ENCODE data around the gene HRCT1. TPM values are rescaled to one million over a fixed set of nuclear protein-coding genes. Genes with fewer than 3 reads are reported as not detected.

The HRCT1 gene
- total RNA-seq, 1 experiment from 2014 or later: not detected

GRCh38 chr9:35942286-35942685 lies 36.3 kb downstream of the HRCT1 start:
- H2AFZ ChIP-seq (ENCODE audit: low read length): no peak overlapping the region
- peaks cover 0 to 5% (median 2%) of the 10 kb centered on the region in 3 experiments; a peak in 3 of 7 replicates for H3K36me3 Mint-ChIP-seq (ENCODE audit: insufficient read depth in 1 of 3, low read depth in 3 of 3)
- no peaks in the 10 kb centered on the region for H4K20me1 ChIP-seq (ENCODE audit: control insufficient read depth, insufficient read depth, insufficient read length)
- H3K4me2 ChIP-seq (ENCODE audit: insufficient read depth, insufficient read length, low read length): no peak overlapping the region
- H3K4me1 Mint-ChIP-seq: peaks cover 2% of the 10 kb centered on the region in 2 experiments
- H3K27me3 Mint-ChIP-seq (ENCODE audit: low read depth): peaks cover 72% of the 10 kb centered on the region
- H3K27ac Mint-ChIP-seq: no peak overlapping the region
- H3K9me3 Mint-ChIP-seq: peaks cover 4 to 9% of the 10 kb centered on the region in 2 experiments; a peak in 4 of 5 replicates
- no peak overlapping the region for H3K14ac ChIP-seq (ENCODE audit: insufficient read depth, low read length)
- H4K8ac ChIP-seq (replicated peaks; ENCODE audit: insufficient read length, low read depth, low read length): no peak overlapping the region
- no peak overlapping the region for H2BK15ac ChIP-seq (ENCODE audit: low read depth, low read length)
- no peak overlapping the region for H3K4ac ChIP-seq (ENCODE audit: low read depth, low read length)
- no peak overlapping the region for H2BK12ac ChIP-seq (ENCODE audit: insufficient read length, low read depth, low read length)
- no peak overlapping the region for H2BK120ac ChIP-seq (ENCODE audit: low read depth, low read length, poor library complexity, severe bottlenecking)
- no peak overlapping the region for H2BK5ac ChIP-seq (ENCODE audit: insufficient read length, low read length)
- no peak overlapping the region for H3K4me3 Mint-ChIP-seq
- no peak overlapping the region for H3K18ac ChIP-seq (ENCODE audit: insufficient read length, low read depth, low read length)
- no peak overlapping the region for H2AK5ac ChIP-seq (ENCODE audit: insufficient read length, low read length)
- H3K9ac ChIP-seq (ENCODE audit: extremely low read depth, insufficient read length, low read length): no peak overlapping the region
- H3K27me3 ChIP-seq (ENCODE audit: insufficient read depth, low read length): no peaks in the 10 kb centered on the region; the same call in 1 of the 2 replicates
- peaks cover 3% of the 10 kb centered on the region; the same call in 1 of the 2 replicates for H3K4me1 ChIP-seq (ENCODE audit: insufficient read depth, low read length)
- H3K79me1 ChIP-seq (ENCODE audit: insufficient read depth, low read depth, low read length, poor library complexity, severe bottlenecking): no peaks in the 10 kb centered on the region
- H3K56ac ChIP-seq (ENCODE audit: insufficient read length, low read depth, low read length): no peak overlapping the region
- H3K23ac ChIP-seq (ENCODE audit: insufficient read length, low read depth, low read length): no peak overlapping the region
- no peak overlapping the region for H4K91ac ChIP-seq (ENCODE audit: insufficient read length, low read depth, low read length)
- H3K27ac ChIP-seq (ENCODE audit: insufficient read length, low read depth, low read length): no peak overlapping the region
- no peaks in the 10 kb centered on the region for H3K79me2 ChIP-seq (ENCODE audit: insufficient read depth, low read length)
- no CpG with 5 or more reads among the region's 5 CpGs for WGBS (ENCODE audit: extremely low coverage, insufficient read length, low lambda C conversion rate)
- TF ChIP-seq CTCF (conservative IDR thresholded peaks at IDR 0.05): no peak
- H3K9me3 ChIP-seq (ENCODE audit: control insufficient read depth, low read depth, low read length): no peaks in the 10 kb centered on the region
- no peak for DNase-seq
- no peak overlapping the region for H3T11ph ChIP-seq (ENCODE audit: low read length)
- no peak overlapping the region for H2BK20ac ChIP-seq (ENCODE audit: low read depth, low read length, poor library complexity, severe bottlenecking)
- no peaks in the 10 kb centered on the region for H3K23me2 ChIP-seq (ENCODE audit: insufficient read length, low read depth, low read length, poor library complexity, severe bottlenecking)
- H4K5ac ChIP-seq (ENCODE audit: insufficient read length, low read depth, low read length): no peak overlapping the region

All from H9 (cell line).